ENCODE measurements around the gene TPX2. TPM values are rescaled to one million over a fixed set of nuclear protein-coding genes. Genes with fewer than 3 reads are reported as not detected.

Gene TPX2
- polyA plus RNA-seq, 2 of the 4 experiments (the other 2 are of a cell fraction): 92.9 TPM

GRCh38 chr20:31821427-31821826 lies 82.3 kb downstream of the TPX2 start:
- ChIA-PET POLR2A (no interaction called here), CTCF (interaction anchor here (0.8 to 6.8 kb wide), 6 partner anchors 13 to 209 kb away, joined by 4 to 133 read pairs (median 72); partner anchors contain the start of gene PDRG1)
- Histone ChIP-seq H3K4me2 (no peak overlapping the region), H3K9me3 (no peaks in the 10 kb centered on the region), H3K4me3 (no peak overlapping the region), H3K4me1 (peaks cover 23% of the 10 kb centered on the region; the same call in 2 of the 3 replicates), H3K27ac (0 out of 6 replicates have a peak overlapping the region, but pooled peaks of 1 of the 2 experiments have one; percentile 5)
- TF ChIP-seq NFE2L2 (conservative IDR thresholded peaks at IDR 0.05; ENCODE audit: low read length): no peak
- no peak for TF ChIP-seq NPAS2 (CRISPR knock-in tag; IDR thresholded peaks at IDR 0.05; ENCODE audit: borderline replicate concordance)
- no peak for TF ChIP-seq GATA3 (IDR thresholded peaks at IDR 0.05; ENCODE audit: borderline replicate concordance)
- TF ChIP-seq CHD4 (IDR thresholded peaks at IDR 0.05; ENCODE audit: borderline replicate concordance): no peak
- TF ChIP-seq RFX5 (IDR thresholded peaks at IDR 0.05): no peak
- TF ChIP-seq HDAC2 (IDR thresholded peaks at IDR 0.05): no peak
- no peak for TF ChIP-seq KDM5A (IDR thresholded peaks at IDR 0.05)
- no peak for TF ChIP-seq KDM1A (IDR thresholded peaks at IDR 0.05; ENCODE audit: low read depth)
- TF ChIP-seq CBX2 (IDR thresholded peaks at IDR 0.05; ENCODE audit: borderline replicate concordance, low read depth): no peak
- TF ChIP-seq FOXS1 (CRISPR knock-in tag; IDR thresholded peaks at IDR 0.05): no peak
- TF ChIP-seq HOXA7 (CRISPR knock-in tag; IDR thresholded peaks at IDR 0.05): no peak
- TF ChIP-seq ZNF302 (CRISPR knock-in tag; IDR thresholded peaks at IDR 0.05): no peak
- no peak for TF ChIP-seq JUN (IDR thresholded peaks at IDR 0.05)
- TF ChIP-seq ZFP36 (IDR thresholded peaks at IDR 0.05; ENCODE audit: borderline replicate concordance, partially characterized antibody): no peak
- TF ChIP-seq, protein P1, sequence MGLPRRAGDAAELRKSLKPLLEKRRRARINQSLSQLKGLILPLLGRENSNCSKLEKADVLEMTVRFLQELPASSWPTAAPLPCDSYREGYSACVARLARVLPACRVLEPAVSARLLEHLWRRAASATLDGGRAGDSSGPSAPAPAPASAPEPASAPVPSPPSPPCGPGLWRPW (IDR thresholded peaks at IDR 0.05): no peak
- FAIRE-seq (no peak), ATAC-seq (no peak), DNase-seq (ENCODE audit: low read depth in 1 of 2, low spot score in 1 of 2) (no peak)
- 28% methylated on average over 4 of the region's 5 CpGs for WGBS (ENCODE audit: missing lambda C conversion rate)

DNA sequence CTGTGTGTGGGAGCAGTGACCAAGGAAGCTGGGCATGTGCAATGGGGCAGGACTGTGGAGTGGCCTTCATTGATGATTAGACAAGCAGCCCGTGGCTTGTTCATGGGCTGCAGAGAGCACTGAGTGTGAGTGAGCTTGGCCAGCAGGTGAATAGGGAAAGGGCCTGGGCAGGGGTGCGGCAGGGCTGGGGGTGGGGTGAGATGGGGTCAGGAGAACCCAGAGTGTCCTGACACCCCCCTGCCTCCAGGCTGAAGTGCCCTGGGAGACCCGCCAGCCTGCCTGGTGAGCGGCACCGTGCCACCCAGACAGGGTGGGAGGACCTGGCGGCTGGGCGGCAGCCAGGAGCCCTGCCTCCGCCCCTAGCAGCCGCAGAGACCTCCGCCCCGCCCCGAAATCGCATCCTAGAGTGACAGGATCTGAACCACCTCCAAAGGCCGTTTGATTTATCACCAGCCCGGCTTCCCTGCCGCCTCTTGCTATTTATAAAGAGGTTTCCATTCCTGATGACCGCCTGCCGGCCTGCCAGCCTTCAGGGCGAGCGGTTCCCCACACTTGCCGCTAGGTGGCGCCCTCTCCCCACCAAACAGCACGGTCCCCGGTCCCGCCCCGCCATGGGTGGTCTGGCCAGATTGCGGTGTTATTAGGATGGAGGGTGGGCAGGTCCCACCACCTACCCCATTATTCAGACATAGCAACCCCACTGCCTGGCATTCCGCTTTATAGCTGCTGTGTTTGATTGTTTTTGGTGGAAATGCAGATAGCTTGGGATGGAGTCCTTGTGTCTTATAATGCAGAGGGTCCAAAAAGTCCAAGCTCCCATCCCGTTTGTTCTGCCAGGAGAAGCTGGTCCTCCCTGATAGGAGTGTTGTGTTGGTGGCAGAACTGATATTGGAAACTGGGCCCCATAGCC lies 83.6 kb downstream of the TPX2 start:
- no peaks in the 10 kb centered on the region for H3K9me3 ChIP-seq
- ChIA-PET POLR2A (interaction anchor here (0.6 kb wide), 1 partner anchor 456 kb away, joined by 8 read pairs; no protein-coding TSS in a partner anchor), CTCF (interaction anchor here (0.5 to 6.8 kb wide), 74 partner anchors 9 to 956 kb away, joined by 3 to 133 read pairs (median 4); partner anchors contain the start of genes FOXS1 and PDRG1)
- DNase-seq (ENCODE audit: low read depth in 1 of 2, low spot score in 1 of 2) (peak; percentile 62 to 79), FAIRE-seq (no peak), ATAC-seq (peak; percentile 71 to 90)
- H3K27ac ChIP-seq: peak overlapping the region; percentile 16 to 68; a peak in 4 of 6 replicates
- H3K4me3 ChIP-seq: 0 out of 3 replicates have a peak overlapping the region, but pooled peaks have one; percentile 18
- peak overlapping the region; percentile 73 for H3K4me2 ChIP-seq
- whole genome bisulfite sequencing (ENCODE audit: missing lambda C conversion rate): 6% methylated on average over 29 of the region's 29 CpGs
- peaks cover 23% of the 10 kb centered on the region; the same call in 2 of the 3 replicates for H3K4me1 ChIP-seq
- no peak for TF ChIP-seq TP53 (CRISPR knock-in tag; IDR thresholded peaks at IDR 0.05)
- no peak for TF ChIP-seq CBX2 (IDR thresholded peaks at IDR 0.05; ENCODE audit: borderline replicate concordance, low read depth)
- TF ChIP-seq CEBPB (IDR thresholded peaks at IDR 0.05): no peak
- TF ChIP-seq, protein P1 (IDR thresholded peaks at IDR 0.05): no peak
- no peak for TF ChIP-seq HDAC2 (IDR thresholded peaks at IDR 0.05)
- TF ChIP-seq CHD4 (IDR thresholded peaks at IDR 0.05; ENCODE audit: borderline replicate concordance): no peak
- TF ChIP-seq BHLHE40 (IDR thresholded peaks at IDR 0.05; ENCODE audit: low read depth, low read length): no peak
- no peak for TF ChIP-seq HEYL (CRISPR knock-in tag; IDR thresholded peaks at IDR 0.05)
- peak; percentile 95 for TF ChIP-seq SMC3 (IDR thresholded peaks at IDR 0.05)
- TF ChIP-seq KDM5A (IDR thresholded peaks at IDR 0.05): peak; percentile 58; the same call in 1 of the 2 replicates
- no peak for TF ChIP-seq ZC3H11A (IDR thresholded peaks at IDR 0.05)
- no peak for TF ChIP-seq SREBF2 (IDR thresholded peaks at IDR 0.05)
- TF ChIP-seq, protein P2, sequence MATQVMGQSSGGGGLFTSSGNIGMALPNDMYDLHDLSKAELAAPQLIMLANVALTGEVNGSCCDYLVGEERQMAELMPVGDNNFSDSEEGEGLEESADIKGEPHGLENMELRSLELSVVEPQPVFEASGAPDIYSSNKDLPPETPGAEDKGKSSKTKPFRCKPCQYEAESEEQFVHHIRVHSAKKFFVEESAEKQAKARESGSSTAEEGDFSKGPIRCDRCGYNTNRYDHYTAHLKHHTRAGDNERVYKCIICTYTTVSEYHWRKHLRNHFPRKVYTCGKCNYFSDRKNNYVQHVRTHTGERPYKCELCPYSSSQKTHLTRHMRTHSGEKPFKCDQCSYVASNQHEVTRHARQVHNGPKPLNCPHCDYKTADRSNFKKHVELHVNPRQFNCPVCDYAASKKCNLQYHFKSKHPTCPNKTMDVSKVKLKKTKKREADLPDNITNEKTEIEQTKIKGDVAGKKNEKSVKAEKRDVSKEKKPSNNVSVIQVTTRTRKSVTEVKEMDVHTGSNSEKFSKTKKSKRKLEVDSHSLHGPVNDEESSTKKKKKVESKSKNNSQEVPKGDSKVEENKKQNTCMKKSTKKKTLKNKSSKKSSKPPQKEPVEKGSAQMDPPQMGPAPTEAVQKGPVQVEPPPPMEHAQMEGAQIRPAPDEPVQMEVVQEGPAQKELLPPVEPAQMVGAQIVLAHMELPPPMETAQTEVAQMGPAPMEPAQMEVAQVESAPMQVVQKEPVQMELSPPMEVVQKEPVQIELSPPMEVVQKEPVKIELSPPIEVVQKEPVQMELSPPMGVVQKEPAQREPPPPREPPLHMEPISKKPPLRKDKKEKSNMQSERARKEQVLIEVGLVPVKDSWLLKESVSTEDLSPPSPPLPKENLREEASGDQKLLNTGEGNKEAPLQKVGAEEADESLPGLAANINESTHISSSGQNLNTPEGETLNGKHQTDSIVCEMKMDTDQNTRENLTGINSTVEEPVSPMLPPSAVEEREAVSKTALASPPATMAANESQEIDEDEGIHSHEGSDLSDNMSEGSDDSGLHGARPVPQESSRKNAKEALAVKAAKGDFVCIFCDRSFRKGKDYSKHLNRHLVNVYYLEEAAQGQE (IDR thresholded peaks at IDR 0.05): no peak
- TF ChIP-seq RAD21 (conservative IDR thresholded peaks at IDR 0.05 in 1 of 2, IDR thresholded peaks at IDR 0.05 in 1 of 2): peak; percentile 97 to 99
- TF ChIP-seq CTCF (IDR thresholded peaks at IDR 0.05): peak; percentile 97
- no peak for TF ChIP-seq USF2 (IDR thresholded peaks at IDR 0.05)
- no peak for TF ChIP-seq RCOR1 (IDR thresholded peaks at IDR 0.05; ENCODE audit: low read depth, low read length)
- TF ChIP-seq JUN (IDR thresholded peaks at IDR 0.05): no peak
- no peak for TF ChIP-seq ATOH8 (CRISPR knock-in tag; IDR thresholded peaks at IDR 0.05; ENCODE audit: low read depth)
